ENCODE measurements around the gene LMCD1. TPM values are rescaled to one million over a fixed set of nuclear protein-coding genes. Genes with fewer than 3 reads are reported as not detected.

Gene LMCD1
- total RNA-seq, 1 donor from 2014 or later, result 174 TPM

DNA sequence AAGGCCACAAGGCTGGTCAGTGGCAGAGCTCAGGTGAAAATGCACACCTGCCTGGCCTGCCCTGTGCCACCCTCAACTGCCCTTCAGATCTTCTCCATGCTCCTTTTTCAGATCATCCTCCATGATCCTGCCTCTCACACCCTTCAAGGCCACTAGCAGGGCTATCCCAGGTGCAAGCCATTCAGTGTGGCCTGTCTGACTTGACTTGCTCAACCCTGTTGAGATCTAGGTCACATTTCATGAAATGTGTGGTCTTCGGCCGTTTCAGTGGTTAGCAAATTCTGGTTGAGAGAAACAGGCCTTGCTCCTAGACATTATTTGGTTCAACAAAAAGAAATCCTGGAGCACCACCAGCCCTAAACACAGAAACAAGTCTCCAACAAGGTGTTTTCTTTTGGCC is 26.6 kb upstream of the LMCD1 start:
- peaks cover 5% of the 10 kb centered on the region for H3K4me1 ChIP-seq
- H3K9me3 ChIP-seq, result no peaks in the 10 kb centered on the region
- ATAC-seq (no peak), DNase-seq (no peak)
- no peak overlapping the region for H3K4me3 ChIP-seq
- H3K27ac ChIP-seq, result no peak overlapping the region
- intact Hi-C loops (cut with DNase I), result no loop called here
- no peak for TF ChIP-seq CTCF (IDR thresholded peaks at IDR 0.05)
- H3K36me3 ChIP-seq, result no peaks in the 10 kb centered on the region
- H3K27me3 ChIP-seq, result no peaks in the 10 kb centered on the region

GRCh38 chr3:8480699-8481098 is 20.9 kb upstream of the LMCD1 start:
- Histone ChIP-seq H3K27ac (no peak overlapping the region), H3K4me1 (peaks cover 28% of the 10 kb centered on the region), H3K4me3 (no peak overlapping the region), H3K27me3 (no peaks in the 10 kb centered on the region), H3K9me3 (no peaks in the 10 kb centered on the region), H3K36me3 (no peaks in the 10 kb centered on the region)
- no peak for TF ChIP-seq CTCF (IDR thresholded peaks at IDR 0.05)
- ATAC-seq (no peak), DNase-seq (no peak)
- intact Hi-C loops (cut with DNase I), result no loop called here

GRCh38 chr3:8481380-8481779 is 20.2 kb upstream of the LMCD1 start:
- Histone ChIP-seq H3K9me3 (no peaks in the 10 kb centered on the region), H3K4me3 (no peak overlapping the region), H3K27me3 (no peaks in the 10 kb centered on the region), H3K36me3 (no peaks in the 10 kb centered on the region), H3K27ac (peak overlapping the region; percentile 49), H3K4me1 (peaks cover 28% of the 10 kb centered on the region)
- ATAC-seq (no peak), DNase-seq (no peak)
- TF ChIP-seq CTCF (IDR thresholded peaks at IDR 0.05), result no peak
- intact Hi-C loops (cut with DNase I), result no loop called here

DNA sequence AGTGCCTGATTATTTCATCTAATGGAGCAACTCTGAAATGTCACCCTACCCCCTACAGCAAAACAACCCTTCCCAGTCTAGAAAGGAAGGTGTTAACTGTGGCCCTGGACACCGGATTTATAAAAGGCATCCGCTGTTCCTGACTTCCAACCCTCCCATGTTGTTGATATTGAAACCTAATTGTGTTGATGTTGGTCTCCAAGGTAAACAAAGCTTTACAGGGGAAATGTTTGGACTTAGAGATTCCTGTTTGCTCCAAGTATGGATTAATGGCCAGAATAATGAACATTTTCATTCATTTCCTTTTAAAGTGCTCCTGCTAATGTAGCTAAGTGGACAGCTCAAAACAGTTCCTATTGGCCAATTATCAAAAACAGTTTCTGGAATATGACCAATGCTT is 19.4 kb upstream of the LMCD1 start:
- no peaks in the 10 kb centered on the region for H3K36me3 ChIP-seq
- H3K4me3 ChIP-seq, result no peak overlapping the region
- no peak for TF ChIP-seq CTCF (IDR thresholded peaks at IDR 0.05)
- H3K27ac ChIP-seq, result peak overlapping the region; percentile 73
- intact Hi-C loops (cut with DNase I), result no loop called here
- ATAC-seq (no peak), DNase-seq (no peak)
- peaks cover 28% of the 10 kb centered on the region for H3K4me1 ChIP-seq
- no peaks in the 10 kb centered on the region for H3K27me3 ChIP-seq
- no peaks in the 10 kb centered on the region for H3K9me3 ChIP-seq

DNA sequence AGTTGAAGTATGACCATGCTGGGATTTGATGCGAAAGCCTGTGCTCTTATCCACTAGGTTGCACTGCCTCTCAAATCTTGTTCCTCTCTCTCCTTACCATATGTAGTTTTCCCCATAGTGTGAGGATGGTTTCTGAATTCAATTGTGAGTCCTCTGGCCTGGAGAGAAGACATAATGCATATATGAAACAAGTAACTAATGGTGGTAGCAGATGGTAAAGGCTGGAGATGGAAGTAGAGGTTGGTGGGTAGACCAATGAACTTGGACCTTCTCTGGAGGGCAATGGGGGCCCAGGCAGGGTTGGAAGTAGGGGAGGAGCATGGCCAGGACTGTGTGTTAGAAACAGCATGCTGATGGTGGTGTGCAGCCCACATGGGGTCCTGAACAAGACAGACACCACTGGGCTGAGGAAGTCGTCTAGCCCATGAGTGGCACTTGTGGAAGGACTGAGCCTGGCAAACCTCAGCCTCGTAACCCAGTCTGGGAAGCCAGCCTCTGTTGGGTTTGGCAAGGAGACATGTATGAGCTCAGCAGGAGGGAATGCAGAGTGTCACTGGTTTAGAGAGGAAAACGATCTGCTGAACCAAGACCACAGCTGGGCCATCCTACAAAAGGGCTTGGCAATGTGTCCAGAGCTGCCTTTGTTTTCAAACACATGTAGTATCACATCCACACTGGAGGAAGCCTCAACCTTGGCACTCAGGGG is 18.5 kb upstream of the LMCD1 start:
- H3K4me1 ChIP-seq, result peaks cover 28% of the 10 kb centered on the region
- no peaks in the 10 kb centered on the region for H3K36me3 ChIP-seq
- no peaks in the 10 kb centered on the region for H3K27me3 ChIP-seq
- intact Hi-C loops (cut with DNase I), result no loop called here
- no peaks in the 10 kb centered on the region for H3K9me3 ChIP-seq
- H3K27ac ChIP-seq, result peak overlapping the region; percentile 73
- no peak for DNase-seq
- H3K4me3 ChIP-seq, result no peak overlapping the region
- peak; percentile 87 for ATAC-seq
- no peak for TF ChIP-seq CTCF (IDR thresholded peaks at IDR 0.05)

Measured in upper lobe of right lung (tissue), 1 donor.